Neural crest cell (in vitro differentiated cells): ENCODE results near the gene AKAP6. TPM values are rescaled to one million over a fixed set of nuclear protein-coding genes. Genes with fewer than 3 reads are reported as not detected.
A peak's percentile ranks its signal among the peaks of the same experiment; 100 is the strongest.

Experiments used
- DNase-seq: peaks from one replicate; pipeline ENCODE4 v3.0.0; 2021; ENCODE audit warnings: low read depth, mixed read lengths, low spot score
- H3K27ac Mint-ChIP-seq: one replicate; pipeline ENCODE4 v1.8.0; 2021; ENCODE audit warnings: mild to moderate bottlenecking, mixed read lengths; ENCODE audit not compliant: unreplicated experiment
- H3K27me3 Mint-ChIP-seq: 2 replicates; pipeline ENCODE4 v1.8.0; 2021; ENCODE audit warnings: low read depth, mild to moderate bottlenecking, mixed read lengths
- H3K36me3 Mint-ChIP-seq: 2 replicates; pipeline ENCODE4 v1.8.0; 2021; ENCODE audit warnings: low read depth, mild to moderate bottlenecking, mixed read lengths
- H3K4me1 Mint-ChIP-seq: 2 replicates; pipeline ENCODE4 v1.8.0; 2021; ENCODE audit warnings: mixed read lengths
- H3K4me3 Mint-ChIP-seq: one replicate; pipeline ENCODE4 v1.8.0; 2021; ENCODE audit warnings: mild to moderate bottlenecking, mixed read lengths
- H3K9me3 Mint-ChIP-seq: 2 replicates; pipeline ENCODE4 v1.8.0; 2021; ENCODE audit warnings: mixed read lengths
- CTCF ChIP-seq: fragments of 200-600 bp; sonication (generic); conservative IDR thresholded peaks from 2 replicates; pipeline ENCODE4 v1.5.0; 2021; ENCODE audit warnings: antibody characterized with exemption, mild to moderate bottlenecking
- total RNA-seq: library from RNA; stranded (reverse); gene quantifications from 2 replicates; pipeline ENCODE4 v1.2.1, GENCODE V29; 2021

The AKAP6 gene
- total RNA-seq, 1 donor from 2014 or later = 9.4 TPM

DNA sequence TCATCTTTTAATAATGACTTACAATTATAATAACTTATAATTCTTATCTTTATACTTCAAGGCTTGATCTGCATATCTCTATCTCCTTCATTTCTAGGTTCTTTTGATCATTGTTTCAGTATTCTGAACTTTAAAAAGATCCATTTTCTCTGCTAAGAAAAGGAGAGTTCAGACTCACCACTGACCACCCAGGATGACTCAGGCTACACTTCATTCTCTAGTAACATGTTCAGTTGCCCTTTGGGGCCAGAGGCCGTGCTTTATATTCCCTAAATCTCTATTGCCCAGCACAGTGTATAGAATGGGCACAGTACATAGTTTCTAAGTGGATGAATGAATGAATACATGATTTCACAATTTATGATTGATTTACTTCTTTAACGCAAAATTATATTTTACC lies 268.7 kb downstream of the AKAP6 start:
- H3K4me1 Mint-ChIP-seq = peaks cover 14% of the 10 kb centered on the region
- no peak overlapping the region for H3K4me3 Mint-ChIP-seq
- H3K27ac Mint-ChIP-seq = no peak overlapping the region
- no peaks in the 10 kb centered on the region for H3K27me3 Mint-ChIP-seq
- H3K9me3 Mint-ChIP-seq = no peaks in the 10 kb centered on the region
- no peak for DNase-seq
- TF ChIP-seq CTCF = no peak
- H3K36me3 Mint-ChIP-seq = no peaks in the 10 kb centered on the region

DNA sequence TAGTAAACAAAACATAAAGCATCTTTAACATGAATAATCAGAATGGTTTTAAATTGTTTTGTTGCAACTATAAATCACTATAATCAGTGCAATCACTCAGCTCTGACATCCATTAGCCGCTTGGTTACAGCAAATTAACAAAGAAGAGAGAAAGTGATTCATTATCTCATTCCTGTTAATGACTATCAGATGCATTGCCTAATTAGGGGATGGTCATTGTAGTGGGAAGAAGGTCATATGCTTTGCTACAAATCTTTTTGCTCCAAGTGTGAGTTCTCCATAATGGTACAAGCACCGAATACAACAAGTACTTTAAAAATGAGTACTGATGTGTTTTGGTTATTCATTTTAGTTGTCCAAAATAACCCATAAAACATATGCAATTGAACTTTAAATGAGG lies 272.0 kb downstream of the AKAP6 start:
- peaks cover 19% of the 10 kb centered on the region for H3K4me1 Mint-ChIP-seq
- no peak overlapping the region for H3K27ac Mint-ChIP-seq
- no peaks in the 10 kb centered on the region for H3K36me3 Mint-ChIP-seq
- no peak for TF ChIP-seq CTCF
- no peaks in the 10 kb centered on the region for H3K27me3 Mint-ChIP-seq
- H3K4me3 Mint-ChIP-seq = no peak overlapping the region
- H3K9me3 Mint-ChIP-seq = no peaks in the 10 kb centered on the region
- no peak for DNase-seq

GRCh38 chr14:32601906-32602305 lies 272.8 kb downstream of the AKAP6 start:
- H3K36me3 Mint-ChIP-seq = no peaks in the 10 kb centered on the region

DNA sequence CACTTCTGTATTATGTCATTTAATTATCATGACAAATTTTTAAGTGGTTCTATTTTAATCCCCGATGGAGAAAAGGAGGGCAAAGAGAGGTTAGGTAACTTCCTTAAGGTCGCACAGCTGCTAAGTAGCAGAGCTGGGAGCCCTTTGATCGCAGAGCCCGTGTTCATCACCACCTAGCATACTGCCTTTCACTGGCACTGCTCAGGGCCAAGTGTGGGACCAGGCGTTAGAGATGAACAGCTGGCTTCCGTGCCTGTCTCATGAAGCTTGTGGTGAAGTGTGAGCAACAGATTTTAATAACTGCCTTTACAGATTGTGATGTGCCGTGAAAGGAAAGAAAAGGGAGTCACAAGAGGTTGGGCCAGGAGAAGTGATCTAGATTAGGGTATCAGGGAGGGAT lies 273.6 kb downstream of the AKAP6 start:
- H3K4me3 Mint-ChIP-seq = no peak overlapping the region
- H3K27ac Mint-ChIP-seq = no peak overlapping the region
- H3K36me3 Mint-ChIP-seq = no peaks in the 10 kb centered on the region
- no peaks in the 10 kb centered on the region for H3K27me3 Mint-ChIP-seq
- no peak for DNase-seq
- H3K9me3 Mint-ChIP-seq = no peaks in the 10 kb centered on the region
- H3K4me1 Mint-ChIP-seq = peaks cover 18% of the 10 kb centered on the region
- no peak for TF ChIP-seq CTCF

More at GRCh38 chr14:32601906-32602305, 272.8 kb downstream of the AKAP6 start:
- TF ChIP-seq CTCF = no peak
- Mint-ChIP-seq H3K4me3 (no peak overlapping the region), H3K4me1 (peaks cover 19% of the 10 kb centered on the region), H3K27ac (peak overlapping the region; percentile 1), H3K27me3 (no peaks in the 10 kb centered on the region), H3K9me3 (no peaks in the 10 kb centered on the region)
- no peak for DNase-seq

- Mint-ChIP-seq H3K27me3 (no peaks in the 10 kb centered on the region), H3K9me3 (no peaks in the 10 kb centered on the region)
- TF ChIP-seq CTCF = no peak
These were observed 275.0 kb downstream of the AKAP6 start for GRCh38 chr14:32603992-32604565.

More at GRCh38 chr14:32603992-32604565, 275.0 kb downstream of the AKAP6 start:
- Mint-ChIP-seq H3K27ac (no peak overlapping the region), H3K36me3 (no peaks in the 10 kb centered on the region), H3K4me1 (peaks cover 15% of the 10 kb centered on the region), H3K4me3 (no peak overlapping the region)
- DNase-seq = no peak
